ENCODE measurements around the gene RMP24.
"Not testable (repeated sequence)": the region's sequence is repeated elsewhere in the genome, so short reads cannot be mapped to it uniquely, and the experiment has no call there.

Gene RMP24

GRCh38 chr18:35968278-35968880 lies 4.1 kb upstream of the RMP24 start:
- no peak for DNase-seq

- DNase-seq = no peak
Observed at GRCh38 chr18:35969676-35970075, 2.8 kb upstream of the RMP24 start.

GRCh38 chr18:35971661-35972196 lies 750 bp upstream of the RMP24 start:
- no peak for DNase-seq

- no peak for DNase-seq
Observed at GRCh38 chr18:35973650-35974049, 1.2 kb downstream of the RMP24 start.

- DNase-seq = no peak
Observed at GRCh38 chr18:35974181-35974580, 1.7 kb downstream of the RMP24 start.

- no peak for DNase-seq
Observed at GRCh38 chr18:35979112-35979511, 6.6 kb downstream of the RMP24 start.

GRCh38 chr18:35982409-35983114 lies 10.1 kb downstream of the RMP24 start:
- DNase-seq = no peak

GRCh38 chr18:35983147-35983546 lies 10.7 kb downstream of the RMP24 start:
- DNase-seq = no peak

- DNase-seq = no peak
Observed at GRCh38 chr18:35983818-35984217, 11.3 kb downstream of the RMP24 start.

GRCh38 chr18:35991696-35992095 lies 19.2 kb downstream of the RMP24 start:
- DNase-seq = no peak

- DNase-seq = no peak
Observed at GRCh38 chr18:35993013-35993412, 20.5 kb downstream of the RMP24 start.

- no peak for DNase-seq
Observed at GRCh38 chr18:35998967-35999366, 26.5 kb downstream of the RMP24 start.

GRCh38 chr18:35999925-36000324 lies 27.4 kb downstream of the RMP24 start:
- no peak for DNase-seq

GRCh38 chr18:36006997-36007396 lies 34.5 kb downstream of the RMP24 start:
- DNase-seq = no peak

GRCh38 chr18:36009214-36009613 lies 36.7 kb downstream of the RMP24 start:
- DNase-seq = no peak

- DNase-seq = no peak
Observed at GRCh38 chr18:36012891-36013290, 40.4 kb downstream of the RMP24 start.

GRCh38 chr18:36015629-36016028 lies 43.1 kb downstream of the RMP24 start:
- DNase-seq = no peak

- no peak for DNase-seq
Observed at GRCh38 chr18:36017232-36017631, 44.8 kb downstream of the RMP24 start.

- no peak for DNase-seq
Observed at GRCh38 chr18:36020174-36020711, 47.8 kb downstream of the RMP24 start.

GRCh38 chr18:36023336-36023735 lies 50.9 kb downstream of the RMP24 start:
- DNase-seq = no peak

- not testable (repeated sequence) for DNase-seq
Observed at GRCh38 chr18:36024241-36024640, 51.8 kb downstream of the RMP24 start.

- DNase-seq = no peak
Observed at GRCh38 chr18:36025025-36025424, 52.5 kb downstream of the RMP24 start.

GRCh38 chr18:36028859-36029258 lies 56.4 kb downstream of the RMP24 start:
- DNase-seq = no peak
